PFSK-1 (cell line): ENCODE data around the gene CACNA1D.

Source experiments
- POLR2AphosphoS5 ChIP-seq: IDR thresholded peaks from 2 replicates; pipeline ENCODE4 v1.6.1; 2012; ENCODE audit warnings: low read depth, mild to moderate bottlenecking, control low read depth, low read length, moderate library complexity
- REST ChIP-seq, 2 experiments: IDR thresholded peaks; 2 replicates each; pipeline versions ENCODE4 v1.6.1 to v1.8.0; 2011 to 2012; ENCODE audit warnings: low read depth in 2 of 2, low read length in 2 of 2, control low read depth in 1 of 2, inconsistent platforms in 1 of 2, mild to moderate bottlenecking in 1 of 2, moderate library complexity in 1 of 2; ENCODE audit not compliant: insufficient read depth in 1 of 2
- SIN3A ChIP-seq: IDR thresholded peaks from 2 replicates; pipeline ENCODE4 v1.6.1; 2012; ENCODE audit warnings: mild to moderate bottlenecking, low read length, moderate library complexity, borderline replicate concordance; ENCODE audit not compliant: insufficient read depth

GRCh38 chr3:53478166-53478830 is 16.1 kb upstream of the CACNA1D start:
- TF ChIP-seq POLR2AphosphoS5 (no peak), REST (IDR thresholded peaks at IDR 0.05; ENCODE audit: insufficient read depth in 1 of 2, low read depth in 2 of 2, low read length in 2 of 2) (no peak), SIN3A (no peak)
